Spleen (tissue), 11 donors: ENCODE measurements around the gene TIMP2. TPM values are rescaled to one million over a fixed set of nuclear protein-coding genes. Genes with fewer than 3 reads are reported as not detected.

Source experiments
- DNase-seq: peaks from one replicate; pipeline ENCODE4 v3.0.0-alpha.2; 2020
- H3K27ac ChIP-seq, 8 donors: fragments of 200-600 bp; sonication (generic) in 7 of 8; 1 replicate in 4 of 8; 2 replicates in 4 of 8; pipeline versions ENCODE4 v1.5.0 to v1.8.0; 2016 to 2021; ENCODE audit warnings: inconsistent platforms in 4 of 8, mild to moderate bottlenecking in 4 of 8, moderate library complexity in 1 of 8
- H3K27me3 ChIP-seq, 7 donors: fragments of 200-600 bp; sonication (generic) in 6 of 7; replicated peaks in 1 of 7; 1 replicate in 4 of 7; 2 replicates in 3 of 7; pipeline versions ENCODE4 v1.5.0 to v1.8.0; 2016 to 2021; ENCODE audit warnings: inconsistent platforms in 3 of 7, mild to moderate bottlenecking in 1 of 7
- H3K36me3 ChIP-seq, 6 donors: fragments of 200-600 bp; sonication (generic) in 5 of 6; 1 replicate in 4 of 6; 2 replicates in 2 of 6; pipeline versions ENCODE4 v1.5.0 to v1.8.0; 2016 to 2021; ENCODE audit warnings: inconsistent platforms in 2 of 6
- H3K4me1 ChIP-seq, 6 donors: fragments of 200-600 bp; sonication (generic) in 5 of 6; 1 replicate in 3 of 6; 2 replicates in 3 of 6; pipeline versions ENCODE4 v1.5.0 to v1.8.0; 2016 to 2021; ENCODE audit warnings: inconsistent platforms in 3 of 6
- H3K4me3 ChIP-seq, 8 donors: fragments of 200-600 bp; sonication (generic) in 7 of 8; 1 replicate in 4 of 8; 2 replicates in 4 of 8; pipeline versions ENCODE4 v1.5.0 to v1.8.0; 2016 to 2021; ENCODE audit warnings: inconsistent platforms in 4 of 8, mild to moderate bottlenecking in 4 of 8, moderate library complexity in 2 of 8
- H3K9me3 ChIP-seq, 8 donors: fragments of 200-600 bp; sonication (generic) in 7 of 8; 1 replicate in 4 of 8; 2 replicates in 4 of 8; pipeline versions ENCODE4 v1.5.0 to v1.8.0; 2016 to 2021; ENCODE audit warnings: inconsistent platforms in 4 of 8
- CTCF ChIP-seq, 11 experiments: fragments of 200-600 bp in 7 of 11; fragments of 450-650 bp in 4 of 11; sonication (generic) in 4 of 11; IDR thresholded peaks in 8 of 11; conservative IDR thresholded peaks in 3 of 11; 1 replicate in 7 of 11; 2 replicates in 4 of 11; pipeline versions ENCODE4 v1.4.0 to v1.8.0; 2016 to 2021; ENCODE audit warnings: antibody characterized with exemption in 11 of 11, inconsistent platforms in 4 of 11, mild to moderate bottlenecking in 1 of 11
- POLR2A ChIP-seq, 3 donors: fragments of 450-650 bp; IDR thresholded peaks; one replicate each; pipeline ENCODE4 v1.5.1; 2017; ENCODE audit warnings: antibody characterized with exemption in 3 of 3, mild to moderate bottlenecking in 1 of 3
- POLR2AphosphoS5 ChIP-seq, 3 donors: sonication (generic); formaldehyde crosslinking; IDR thresholded peaks; one replicate each; pipeline ENCODE4 v1.5.1; 2017; ENCODE audit warnings: antibody characterized with exemption in 3 of 3
- WGBS, 5 donors: extraction: QIAGEN DNeasy Blood & Tissue Kit in 3 of 5; methylation state at CpG; one replicate each; pipeline versions ENCODE4 v1.1.5 to v1.1.7; 2013 to 2018; 5-methylcytosine and 5-hydroxymethylcytosine counted together
- intact Hi-C: fragments of 100-400 bp; cut with DNase I; formaldehyde crosslinking; loops from one replicate; pipeline ENCODE4 v1.15.0; 2023; ENCODE audit warnings: low total_unique reads
- polyA plus RNA-seq, 3 donors: library from polyadenylated mRNA; stranded (reverse); fragments of 200-250 nt; gene quantifications; one replicate each; pipeline ENCODE4 v1.2.1, GENCODE V29; 2013
- total RNA-seq, 7 donors: library from RNA; depleted of rRNA in 3 of 7; stranded (reverse); fragments of >200 nt in 3 of 7; fragmentation: NEBNext Ultra II Directional in 4 of 7; extraction: Animal tissue kit (Norgen Biotek cat#: 25700) in 4 of 7; gene quantifications; one replicate each; pipeline versions ENCODE4 v1.1.0 to v1.2.1, GENCODE V29; 2016 to 2021
- donor health status: healthy with polysubstance abuse.
- donor health status: DM: no; HTN: no; CAD: no; lungs with moderate emphysema.
- donor health status: DM: no; HTN: no; CAD: no.
- donor health status: Bipolar disorder and iron deficiency.
- donor health status: healthy.
- donor health status: DM: no; HTN: no; CAD: no.
- donor health status: DM: yes; HTN: yes; CAD: no.

The TIMP2 gene
- total and polyA plus RNA-seq, 10 donors = 16.3 to 333 (median 181) TPM

DNA sequence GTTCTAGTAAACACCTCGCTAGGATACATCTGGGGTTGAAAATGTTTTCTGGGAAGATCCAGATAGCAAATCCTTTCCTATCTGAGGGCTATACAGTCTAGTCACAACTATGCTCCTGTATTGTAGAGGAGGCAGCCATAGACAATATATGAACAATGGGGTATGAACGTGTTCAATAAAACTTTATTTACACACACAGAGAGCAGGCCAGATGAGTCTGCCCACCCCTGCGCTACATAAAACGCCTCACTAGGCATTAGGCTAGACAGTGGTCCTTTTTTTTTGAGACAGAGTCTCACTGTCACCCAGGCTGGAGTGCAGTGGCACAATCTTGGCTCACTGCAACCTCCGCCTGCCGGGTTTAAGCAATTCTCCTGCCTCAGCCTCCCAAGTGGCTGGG, 95.7 kb downstream of the TIMP2 start:
- Histone ChIP-seq H3K9me3 (no peaks in the 10 kb centered on the region), H3K4me1 (peaks cover 0 to 30% (median 11%) of the 10 kb centered on the region in 6 donors), H3K36me3 (peaks cover 10 to 100% (median 96%) of the 10 kb centered on the region in 6 donors), H3K4me3 (no peak overlapping the region), H3K27me3 (no peaks in the 10 kb centered on the region), H3K27ac (no peak overlapping the region)
- no peak for DNase-seq
- no peak for TF ChIP-seq CTCF (IDR thresholded peaks at IDR 0.05 in 8 of 11, conservative IDR thresholded peaks at IDR 0.05 in 3 of 11)
- no peak for TF ChIP-seq POLR2AphosphoS5 (IDR thresholded peaks at IDR 0.05)
- TF ChIP-seq POLR2A (IDR thresholded peaks at IDR 0.05) = no peak
- intact Hi-C loops = no loop called here
- 93 to 99% (median 96%) methylated on average over 6 of the region's 6 CpGs for WGBS, 5 donors

GRCh38 chr17:78828470-78829185, 96.6 kb downstream of the TIMP2 start:
- Histone ChIP-seq H3K27ac (no peak overlapping the region), H3K4me3 (no peak overlapping the region), H3K9me3 (no peaks in the 10 kb centered on the region), H3K4me1 (peaks cover 0 to 30% (median 12%) of the 10 kb centered on the region in 6 donors), H3K36me3 (peaks cover 6 to 100% (median 96%) of the 10 kb centered on the region in 6 donors), H3K27me3 (no peaks in the 10 kb centered on the region)
- no peak for TF ChIP-seq POLR2AphosphoS5 (IDR thresholded peaks at IDR 0.05)
- TF ChIP-seq CTCF (IDR thresholded peaks at IDR 0.05 in 8 of 11, conservative IDR thresholded peaks at IDR 0.05 in 3 of 11) = no peak
- TF ChIP-seq POLR2A (IDR thresholded peaks at IDR 0.05) = no peak
- intact Hi-C loops = no loop called here
- DNase-seq = no peak
- WGBS, 5 donors = 90 to 96% (median 95%) methylated on average over 14 of the region's 14 CpGs

- TF ChIP-seq CTCF (IDR thresholded peaks at IDR 0.05 in 8 of 11, conservative IDR thresholded peaks at IDR 0.05 in 3 of 11) (no peak), POLR2AphosphoS5 (IDR thresholded peaks at IDR 0.05) (peak in 1 of 3 donors; percentile 30)
- Histone ChIP-seq H3K4me3 (no peak overlapping the region), H3K36me3 (peaks cover 0 to 100% (median 95%) of the 10 kb centered on the region in 6 donors), H3K27ac (peak overlapping the region in 3 of 8 donors; percentile 21 to 49 (median 38)), H3K27me3 (no peaks in the 10 kb centered on the region), H3K4me1 (peaks cover 0 to 31% (median 12%) of the 10 kb centered on the region in 6 donors), H3K9me3 (no peaks in the 10 kb centered on the region)
- DNase-seq = peak; percentile 82
- intact Hi-C loops = no loop called here
- WGBS, 5 donors = 64 to 86% (median 71%) methylated on average over 21 of the region's 21 CpGs
Measured at GRCh38 chr17:78826836-78827509, 98.2 kb downstream of the TIMP2 start.

GRCh38 chr17:78826421-78826820, 98.8 kb downstream of the TIMP2 start:
- Histone ChIP-seq H3K4me3 (no peak overlapping the region), H3K27me3 (no peaks in the 10 kb centered on the region), H3K27ac (peak overlapping the region in 3 of 8 donors; percentile 4 to 49 (median 38)), H3K9me3 (no peaks in the 10 kb centered on the region), H3K36me3 (peaks cover 0 to 100% (median 96%) of the 10 kb centered on the region in 6 donors), H3K4me1 (peaks cover 0 to 31% (median 12%) of the 10 kb centered on the region in 6 donors)
- DNase-seq = no peak
- intact Hi-C loops = no loop called here
- no peak for TF ChIP-seq POLR2A (IDR thresholded peaks at IDR 0.05)
- no peak for TF ChIP-seq CTCF (IDR thresholded peaks at IDR 0.05 in 8 of 11, conservative IDR thresholded peaks at IDR 0.05 in 3 of 11)
- no peak for TF ChIP-seq POLR2AphosphoS5 (IDR thresholded peaks at IDR 0.05)
- 65 to 87% (median 72%) methylated on average over 5 of the region's 5 CpGs for WGBS, 5 donors
